Thyroid gland (tissue), 4 donors: ENCODE results near the gene CLSTN2. TPM values are rescaled to one million over a fixed set of nuclear protein-coding genes. Genes with fewer than 3 reads are reported as not detected.
A peak's percentile ranks its signal among the peaks of the same experiment; 100 is the strongest.

Experiments used
- DNase-seq, 2 donors: peaks; one replicate each; pipeline ENCODE4 v3.0.0-alpha.2; 2019
- H3K27ac ChIP-seq, 3 donors: fragments of 200-600 bp; sonication (generic); 1 replicate in 2 of 3; 2 replicates in 1 of 3; pipeline ENCODE4 v1.5.1; 2016 to 2019; ENCODE audit warnings: mild to moderate bottlenecking in 1 of 3, moderate library complexity in 1 of 3
- H3K27me3 ChIP-seq: fragments of 200-600 bp; sonication (generic); one replicate; pipeline ENCODE4 v1.5.1; 2019
- H3K36me3 ChIP-seq, 2 donors: fragments of 200-600 bp; sonication (generic); one replicate each; pipeline ENCODE4 v1.5.1; 2016 to 2019
- H3K4me1 ChIP-seq, 2 donors: fragments of 200-600 bp; sonication (generic); one replicate each; pipeline ENCODE4 v1.5.1; 2017 to 2019
- H3K4me3 ChIP-seq, 3 donors: fragments of 200-600 bp; sonication (generic); replicated peaks in 1 of 3; 1 replicate in 2 of 3; 2 replicates in 1 of 3; pipeline ENCODE4 v1.5.1; 2016; ENCODE audit warnings: mild to moderate bottlenecking in 1 of 3
- H3K9me3 ChIP-seq: fragments of 200-600 bp; sonication (generic); one replicate; pipeline ENCODE4 v1.5.1; 2017
- POLR2A ChIP-seq, 2 donors: fragments of 450-650 bp; IDR thresholded peaks; one replicate each; pipeline ENCODE4 v1.6.1; 2017; ENCODE audit warnings: antibody characterized with exemption in 2 of 2, mild to moderate bottlenecking in 2 of 2, moderate library complexity in 1 of 2
- WGBS, 2 donors: methylation state at CpG; one replicate each; pipeline ENCODE4 v1.1.5; 2017; 5-methylcytosine and 5-hydroxymethylcytosine counted together
- intact Hi-C: fragments of 100-400 bp; cut with DNase I; formaldehyde crosslinking; loops from one replicate; pipeline ENCODE4 v1.15.1; 2023
- total RNA-seq, 4 donors: library from RNA; depleted of rRNA; stranded (reverse); fragments of >200 nt; gene quantifications; one replicate each; pipeline ENCODE4 v1.2.3, GENCODE V29; 2016
- TF ChIP-seq, protein P1 (sequence below), 6 experiments: fragments of 200-600 bp in 3 of 6; fragments of 450-650 bp in 3 of 6; sonication (generic) in 3 of 6; IDR thresholded peaks; one replicate each; pipeline ENCODE4 v1.5.1; 2016 to 2019; ENCODE audit warnings: antibody characterized with exemption in 6 of 6, mild to moderate bottlenecking in 2 of 6, inconsistent platforms in 1 of 6, moderate library complexity in 1 of 6

Gene CLSTN2
- total RNA-seq, 4 donors from 2014 or later, result 9.7 to 32.9 (median 15.5) TPM

DNA sequence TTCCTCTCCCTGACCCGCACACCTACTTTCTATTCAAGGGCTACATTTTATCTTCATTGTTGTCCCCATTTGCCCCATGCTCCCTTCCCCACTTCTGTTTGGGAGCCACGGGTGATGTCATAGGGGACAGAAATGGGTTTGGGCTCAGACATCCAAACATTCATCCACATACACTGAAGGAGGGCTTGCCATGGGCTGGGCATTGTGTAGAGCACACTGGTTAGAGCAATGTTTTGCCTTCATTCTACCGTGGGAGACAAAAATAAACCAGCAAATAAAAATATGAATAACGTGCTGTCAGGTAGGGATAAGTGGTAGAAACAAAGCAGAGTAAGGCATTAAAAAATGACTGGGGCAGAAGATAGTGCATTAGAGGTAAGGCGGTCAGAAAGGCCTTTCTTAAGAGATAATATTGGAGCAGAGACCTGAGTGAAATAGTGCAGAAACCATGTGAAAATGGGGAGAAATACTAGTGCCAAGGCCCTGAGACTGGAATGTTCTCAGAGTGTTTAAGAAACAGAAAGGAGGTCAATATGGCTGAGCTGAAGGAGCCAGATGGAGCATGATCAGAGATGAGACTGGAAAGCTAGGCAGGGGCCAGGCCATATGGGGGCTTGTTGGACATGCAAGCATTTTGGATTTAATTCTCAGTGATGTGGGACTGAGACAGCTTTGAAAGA lies 40.9 kb upstream of the CLSTN2 start:
- H3K4me3 ChIP-seq, result no peak overlapping the region
- DNase-seq, result no peak
- TF ChIP-seq POLR2A (IDR thresholded peaks at IDR 0.05), result no peak
- TF ChIP-seq, protein P1, sequence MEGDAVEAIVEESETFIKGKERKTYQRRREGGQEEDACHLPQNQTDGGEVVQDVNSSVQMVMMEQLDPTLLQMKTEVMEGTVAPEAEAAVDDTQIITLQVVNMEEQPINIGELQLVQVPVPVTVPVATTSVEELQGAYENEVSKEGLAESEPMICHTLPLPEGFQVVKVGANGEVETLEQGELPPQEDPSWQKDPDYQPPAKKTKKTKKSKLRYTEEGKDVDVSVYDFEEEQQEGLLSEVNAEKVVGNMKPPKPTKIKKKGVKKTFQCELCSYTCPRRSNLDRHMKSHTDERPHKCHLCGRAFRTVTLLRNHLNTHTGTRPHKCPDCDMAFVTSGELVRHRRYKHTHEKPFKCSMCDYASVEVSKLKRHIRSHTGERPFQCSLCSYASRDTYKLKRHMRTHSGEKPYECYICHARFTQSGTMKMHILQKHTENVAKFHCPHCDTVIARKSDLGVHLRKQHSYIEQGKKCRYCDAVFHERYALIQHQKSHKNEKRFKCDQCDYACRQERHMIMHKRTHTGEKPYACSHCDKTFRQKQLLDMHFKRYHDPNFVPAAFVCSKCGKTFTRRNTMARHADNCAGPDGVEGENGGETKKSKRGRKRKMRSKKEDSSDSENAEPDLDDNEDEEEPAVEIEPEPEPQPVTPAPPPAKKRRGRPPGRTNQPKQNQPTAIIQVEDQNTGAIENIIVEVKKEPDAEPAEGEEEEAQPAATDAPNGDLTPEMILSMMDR (IDR thresholded peaks at IDR 0.05), result no peak
- WGBS, 2 donors, result 71 to 77% methylated on average over 5 of the region's 5 CpGs
- no peaks in the 10 kb centered on the region for H3K9me3 ChIP-seq
- no peaks in the 10 kb centered on the region for H3K36me3 ChIP-seq
- no peaks in the 10 kb centered on the region for H3K4me1 ChIP-seq
- intact Hi-C loops, result no loop called here
- peak overlapping the region in 1 of 3 donors; percentile 21 for H3K27ac ChIP-seq
- no peaks in the 10 kb centered on the region for H3K27me3 ChIP-seq

DNA sequence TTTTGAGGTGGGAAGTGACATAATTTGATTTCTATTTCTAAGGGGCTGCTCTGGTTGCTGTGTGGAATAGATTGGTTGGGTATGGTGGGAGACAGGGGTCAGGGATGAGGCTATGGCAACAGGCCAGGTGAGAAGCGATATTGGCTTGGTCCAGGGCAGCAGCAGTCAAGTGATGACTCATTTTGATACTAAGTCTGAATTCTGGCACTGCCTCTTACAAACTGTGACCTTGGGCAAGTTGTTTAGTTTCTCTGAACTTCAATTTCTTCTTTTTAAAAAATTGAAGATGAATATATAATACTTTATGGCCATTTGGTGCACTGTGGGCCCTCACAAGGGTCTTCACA lies 40.4 kb upstream of the CLSTN2 start:
- DNase-seq, result peak in 1 of 2 donors; percentile 1
- WGBS, 2 donors, result 38 to 80% methylated on average over 1 of the region's 1 CpG
- intact Hi-C loops, result no loop called here
- TF ChIP-seq, protein P1 (IDR thresholded peaks at IDR 0.05), result no peak
- no peak for TF ChIP-seq POLR2A (IDR thresholded peaks at IDR 0.05)
- no peaks in the 10 kb centered on the region for H3K9me3 ChIP-seq
- no peaks in the 10 kb centered on the region for H3K36me3 ChIP-seq
- no peak overlapping the region for H3K27ac ChIP-seq
- no peaks in the 10 kb centered on the region for H3K27me3 ChIP-seq
- H3K4me1 ChIP-seq, result no peaks in the 10 kb centered on the region
- no peak overlapping the region for H3K4me3 ChIP-seq

DNA sequence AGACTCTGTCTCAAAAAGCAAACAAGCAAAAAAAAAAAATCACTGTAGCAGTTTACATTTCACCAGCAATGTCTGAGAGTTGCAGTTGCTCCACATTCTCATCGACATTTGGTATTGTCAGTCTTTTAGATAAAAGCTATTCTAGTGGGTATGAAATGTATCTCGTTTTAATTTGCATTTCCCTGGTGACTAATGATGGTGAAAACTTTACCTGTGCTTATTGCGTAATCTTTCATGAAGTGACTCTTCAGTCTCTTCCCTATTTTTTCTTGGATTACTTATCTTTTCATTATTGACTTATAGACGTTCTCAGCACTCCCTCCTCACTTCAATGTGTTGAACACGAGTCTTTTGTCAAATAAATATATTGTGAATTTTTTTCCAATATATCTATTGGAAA lies 37.2 kb upstream of the CLSTN2 start:
- no peaks in the 10 kb centered on the region for H3K27me3 ChIP-seq
- TF ChIP-seq, protein P1 (IDR thresholded peaks at IDR 0.05), result no peak
- TF ChIP-seq POLR2A (IDR thresholded peaks at IDR 0.05), result no peak
- H3K36me3 ChIP-seq, result no peaks in the 10 kb centered on the region
- intact Hi-C loops, result no loop called here
- H3K4me1 ChIP-seq, result no peaks in the 10 kb centered on the region
- H3K4me3 ChIP-seq, result no peak overlapping the region
- no peaks in the 10 kb centered on the region for H3K9me3 ChIP-seq
- no peak for DNase-seq
- WGBS, 2 donors, result 80 to 84% methylated on average over 5 of the region's 5 CpGs
- H3K27ac ChIP-seq, result no peak overlapping the region

DNA sequence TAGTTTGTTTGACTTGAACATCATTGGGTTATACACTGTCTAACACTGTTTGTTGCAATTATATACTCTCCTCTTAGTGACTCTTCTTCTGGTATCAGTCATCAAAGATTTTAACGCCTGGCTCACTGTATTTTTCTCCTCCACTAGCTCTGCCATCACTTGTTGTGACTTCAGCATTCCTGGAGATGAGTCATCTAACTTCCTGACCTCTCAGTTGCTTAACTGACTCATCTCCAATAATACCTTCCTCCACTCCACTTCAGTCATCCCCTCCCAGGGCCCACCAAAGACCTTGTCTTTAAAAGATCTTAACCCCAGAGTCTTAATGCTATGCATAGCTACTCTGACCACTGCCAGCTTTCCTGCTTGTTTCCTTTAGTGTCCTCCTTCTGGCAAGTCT lies 28.6 kb upstream of the CLSTN2 start:
- no peak for TF ChIP-seq POLR2A (IDR thresholded peaks at IDR 0.05)
- TF ChIP-seq, protein P1 (IDR thresholded peaks at IDR 0.05), result no peak
- H3K27me3 ChIP-seq, result no peaks in the 10 kb centered on the region
- H3K36me3 ChIP-seq, result no peaks in the 10 kb centered on the region
- H3K9me3 ChIP-seq, result no peaks in the 10 kb centered on the region
- DNase-seq, result no peak
- H3K4me3 ChIP-seq, result no peak overlapping the region
- intact Hi-C loops, result no loop called here
- 44 to 47% methylated on average over 1 of the region's 1 CpG for WGBS, 2 donors
- H3K4me1 ChIP-seq, result no peaks in the 10 kb centered on the region
- no peak overlapping the region for H3K27ac ChIP-seq

DNA sequence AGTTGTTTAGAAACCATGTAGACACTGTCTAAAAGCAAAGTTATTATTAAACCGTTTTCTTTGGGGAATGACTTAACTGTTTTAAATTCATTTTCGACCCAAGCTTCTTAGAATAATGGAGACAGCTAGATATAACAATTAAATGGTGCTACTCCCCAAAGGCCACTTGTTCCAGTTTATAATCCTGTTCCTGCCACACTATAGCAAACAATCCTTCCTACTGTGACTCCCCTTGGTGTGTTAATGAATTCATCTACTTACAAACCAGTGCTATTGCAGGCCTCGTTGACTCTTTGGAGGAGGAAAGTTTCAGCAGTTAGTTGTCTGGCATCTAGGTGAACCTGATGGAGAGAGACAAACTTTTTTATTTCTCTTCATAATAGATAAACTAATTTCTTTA lies 25.2 kb upstream of the CLSTN2 start:
- no peak for DNase-seq
- 55 to 61% methylated on average over 3 of the region's 3 CpGs for WGBS, 2 donors
- H3K4me1 ChIP-seq, result no peaks in the 10 kb centered on the region
- no peak overlapping the region for H3K27ac ChIP-seq
- no peaks in the 10 kb centered on the region for H3K9me3 ChIP-seq
- TF ChIP-seq, protein P1 (IDR thresholded peaks at IDR 0.05), result no peak
- no peak for TF ChIP-seq POLR2A (IDR thresholded peaks at IDR 0.05)
- H3K4me3 ChIP-seq, result no peak overlapping the region
- no peaks in the 10 kb centered on the region for H3K27me3 ChIP-seq
- intact Hi-C loops, result no loop called here
- H3K36me3 ChIP-seq, result no peaks in the 10 kb centered on the region
